Sigmoid colon (tissue), 7 donors: ENCODE results near the gene AGPAT2. TPM values are rescaled to one million over a fixed set of nuclear protein-coding genes. Genes with fewer than 3 reads are reported as not detected.
"Not testable (repeated sequence)": the region's sequence is repeated elsewhere in the genome, so short reads cannot be mapped to it uniquely, and the experiment has no call there.

Experiments
- DNase-seq: peaks from one replicate; pipeline ENCODE4 v3.0.0-alpha.2; 2019
- H3K27ac ChIP-seq, 4 donors: fragments of 200-600 bp; sonication (generic); one replicate each; pipeline ENCODE4 v1.5.1; 2016 to 2019; ENCODE audit warnings: mild to moderate bottlenecking in 1 of 4
- H3K27me3 ChIP-seq, 3 donors: fragments of 200-600 bp; sonication (generic); one replicate each; pipeline ENCODE4 v1.5.1; 2019; ENCODE audit warnings: mild to moderate bottlenecking in 1 of 3
- H3K36me3 ChIP-seq, 4 donors: fragments of 200-600 bp; sonication (generic); one replicate each; pipeline ENCODE4 v1.5.1; 2016 to 2019
- H3K4me1 ChIP-seq, 4 donors: fragments of 200-600 bp; sonication (generic); one replicate each; pipeline ENCODE4 v1.5.1; 2017 to 2019
- H3K4me3 ChIP-seq, 4 donors: fragments of 200-600 bp; sonication (generic); one replicate each; pipeline ENCODE4 v1.5.1; 2017 to 2019; ENCODE audit warnings: mild to moderate bottlenecking in 2 of 4, moderate library complexity in 1 of 4
- H3K9me3 ChIP-seq, 4 donors: fragments of 200-600 bp in 3 of 4; sonication (generic) in 3 of 4; one replicate each; pipeline versions ENCODE4 v1.5.1 to v1.6.1; 2013 to 2019
- CTCF ChIP-seq, 4 experiments: fragments of 450-650 bp in 3 of 4; fragments of 200-600 bp in 1 of 4; IDR thresholded peaks; one replicate each; pipeline ENCODE4 v1.5.1; 2016 to 2019; ENCODE audit warnings: antibody characterized with exemption in 4 of 4, mild to moderate bottlenecking in 3 of 4, moderate library complexity in 2 of 4
- EP300 ChIP-seq, 4 donors: sonication (generic); formaldehyde crosslinking; IDR thresholded peaks; one replicate each; pipeline ENCODE4 v1.6.1; 2017; ENCODE audit warnings: antibody characterized with exemption in 4 of 4
- POLR2A ChIP-seq, 2 donors: fragments of 450-650 bp; IDR thresholded peaks; one replicate each; pipeline ENCODE4 v1.6.1; 2016; ENCODE audit warnings: antibody characterized with exemption in 2 of 2, mild to moderate bottlenecking in 2 of 2, moderate library complexity in 2 of 2
- POLR2AphosphoS5 ChIP-seq, 4 donors: sonication (generic); formaldehyde crosslinking; IDR thresholded peaks; one replicate each; pipeline ENCODE4 v1.6.1; 2017; ENCODE audit warnings: antibody characterized with exemption in 4 of 4
- WGBS, 2 donors: extraction: QIAGEN DNeasy Blood & Tissue Kit; methylation state at CpG; one replicate each; pipeline ENCODE4 v1.1.7; 2013; 5-methylcytosine and 5-hydroxymethylcytosine counted together
- intact Hi-C: fragments of 100-400 bp; cut with DNase I; formaldehyde crosslinking; loops from one replicate; pipeline ENCODE4 v1.15.1; 2023
- polyA plus RNA-seq, 3 donors: library from polyadenylated mRNA; stranded (reverse); fragments of 200-250 nt; gene quantifications; one replicate each; pipeline ENCODE4 v1.2.3, GENCODE V29; 2013
- total RNA-seq, 4 donors: library from RNA; depleted of rRNA; stranded (reverse); fragments of >200 nt; gene quantifications; one replicate each; pipeline ENCODE4 v1.1.0, GENCODE V29; 2016
- donor health status: healthy with polysubstance abuse.
- donor health status: Bipolar disorder and iron deficiency.
- donor health status: healthy.

The AGPAT2 gene
- total and polyA plus RNA-seq, 7 donors: 28.0 to 345 (median 62.4) TPM

GRCh38 chr9:136713550-136713949 lies 26.3 kb upstream of the AGPAT2 start:
- H3K27me3 ChIP-seq: peaks cover 0 to 20% (median 20%) of the 10 kb centered on the region in 3 donors
- H3K27ac ChIP-seq: peak overlapping the region; percentile 66 to 76 (median 74)
- DNase-seq: no peak
- intact Hi-C loops: no loop called here
- peaks cover 0 to 23% (median 20%) of the 10 kb centered on the region in 4 donors for H3K4me1 ChIP-seq
- H3K9me3 ChIP-seq: no peaks in the 10 kb centered on the region
- no peaks in the 10 kb centered on the region for H3K36me3 ChIP-seq
- peak overlapping the region in 3 of 4 donors; percentile 51 to 70 (median 69) for H3K4me3 ChIP-seq
- WGBS, 2 donors: 36 to 37% methylated on average over 8 of the region's 8 CpGs
- TF ChIP-seq EP300 (IDR thresholded peaks at IDR 0.05): no peak
- TF ChIP-seq POLR2A (IDR thresholded peaks at IDR 0.05): no peak
- TF ChIP-seq POLR2AphosphoS5 (IDR thresholded peaks at IDR 0.05): no peak
- TF ChIP-seq CTCF (IDR thresholded peaks at IDR 0.05): no peak

- Histone ChIP-seq H3K4me3 (peak overlapping the region; percentile 51 to 70 (median 61)), H3K27ac (peak overlapping the region; percentile 66 to 76 (median 74)), H3K36me3 (no peaks in the 10 kb centered on the region), H3K4me1 (peaks cover 0 to 23% (median 20%) of the 10 kb centered on the region in 4 donors), H3K27me3 (peaks cover 0 to 20% (median 20%) of the 10 kb centered on the region in 3 donors), H3K9me3 (no peaks in the 10 kb centered on the region)
- no peak for DNase-seq
- intact Hi-C loops: no loop called here
- WGBS, 2 donors: 7 to 9% methylated on average over 56 of the region's 56 CpGs
- TF ChIP-seq POLR2AphosphoS5 (IDR thresholded peaks at IDR 0.05) (no peak), EP300 (IDR thresholded peaks at IDR 0.05) (no peak), CTCF (IDR thresholded peaks at IDR 0.05) (no peak), POLR2A (IDR thresholded peaks at IDR 0.05) (no peak)
Observed at GRCh38 chr9:136712690-136713544, 25.7 kb upstream of the AGPAT2 start.

GRCh38 chr9:136711751-136712689 lies 24.8 kb upstream of the AGPAT2 start, which contains the start of gene DIPK1B:
TSS of gene DIPK1B (plus strand) at chr9:136712572. CDS start at chr9:136712666, 94 bp downstream.
- peaks cover 0 to 20% (median 20%) of the 10 kb centered on the region in 3 donors for H3K27me3 ChIP-seq
- no peaks in the 10 kb centered on the region for H3K36me3 ChIP-seq
- no peak for TF ChIP-seq CTCF (IDR thresholded peaks at IDR 0.05)
- no peak for TF ChIP-seq POLR2A (IDR thresholded peaks at IDR 0.05)
- no peak for TF ChIP-seq POLR2AphosphoS5 (IDR thresholded peaks at IDR 0.05)
- TF ChIP-seq EP300 (IDR thresholded peaks at IDR 0.05): no peak
- peaks cover 0 to 23% (median 20%) of the 10 kb centered on the region in 4 donors for H3K4me1 ChIP-seq
- H3K4me3 ChIP-seq: peak within 1 kb of the TSS; percentile 51 to 70 (median 61)
- peak within 1 kb of the TSS; percentile 66 to 76 (median 74) for H3K27ac ChIP-seq
- intact Hi-C loops: no loop called here
- 1% methylated on average over 119 of the region's 119 CpGs for WGBS, 2 donors
- H3K9me3 ChIP-seq: no peaks in the 10 kb centered on the region
- DNase-seq: no peak

- 23 to 60% methylated on average over 4 of the region's 4 CpGs for WGBS, 2 donors
- intact Hi-C loops, H3K36me3 ChIP-seq, DNase-seq, H3K9me3 ChIP-seq: not testable (repeated sequence)
- Histone ChIP-seq H3K27ac (peak overlapping the region in 2 of 4 donors; percentile 33 to 53), H3K27me3 (peaks cover 0 to 20% (median 20%) of the 10 kb centered on the region in 3 donors), H3K4me3 (peak overlapping the region in 1 of 4 donors; percentile 69), H3K4me1 (peaks cover 0 to 23% (median 20%) of the 10 kb centered on the region in 4 donors)
Observed at GRCh38 chr9:136711219-136711648, 24.0 kb upstream of the AGPAT2 start.
